ENCODE data around the gene JARID2. TPM values are rescaled to one million over a fixed set of nuclear protein-coding genes. Genes with fewer than 3 reads are reported as not detected.

JARID2 gene
- total and polyA plus RNA-seq, 10 of the 15 experiments (the other 5 are each of a cell fraction or from before 2014, with no cell fraction given): 4.2 to 21.6 (median 11.7) TPM

- TF ChIP-seq CEBPB (IDR thresholded peaks at IDR 0.05; ENCODE audit: borderline replicate concordance in 1 of 2, low read depth in 2 of 2, low read length in 2 of 2): no peak
- no peak for TF ChIP-seq ZNF622 (IDR thresholded peaks at IDR 0.05)
Measured at GRCh38 chr6:15361197-15361596, 115.3 kb downstream of the JARID2 start (continued).

GRCh38 chr6:15362274-15363160, 116.6 kb downstream of the JARID2 start:
- H3K4me3 ChIP-seq: peak overlapping the region; percentile 24; the same call in 1 of the 2 replicates
- peak overlapping the region; percentile 87 for H3K27ac ChIP-seq (ENCODE audit: control insufficient read depth, insufficient read depth)
- ChIA-PET RAD21 (ENCODE audit: unreplicated experiment) (interaction anchor here (0.7 to 1.8 kb wide), 5 partner anchors 24 to 108 kb away, joined by 3 to 5 read pairs (median 3); no protein-coding TSS in a partner anchor), SMC1A (ENCODE audit: uncharacterized antibody, unreplicated experiment) (interaction anchor here (0.8 to 6.8 kb wide), 7 partner anchors 14 to 77 kb away, joined by 3 to 85 read pairs (median 5); no protein-coding TSS in a partner anchor), CTCF (interaction anchor here (0.5 to 1.3 kb wide), 6 partner anchors 22 to 245 kb away, joined by 3 to 4 read pairs (median 3); no protein-coding TSS in a partner anchor), POLR2A (interaction anchor here (0.7 kb wide), 1 partner anchor 50 kb away, joined by 3 read pairs; no protein-coding TSS in a partner anchor)
- H4K20me1 ChIP-seq (ENCODE audit: control insufficient read depth, insufficient read depth): no peaks in the 10 kb centered on the region
- intact Hi-C loops (cut with micrococcal nuclease; ENCODE audit: unreplicated experiment): no loop called here
- H3K9ac ChIP-seq (ENCODE audit: control insufficient read depth, insufficient read depth, low read length): no peak overlapping the region; the same call in 1 of the 2 replicates
- H3K9me3 ChIP-seq (replicated peaks; ENCODE audit: control insufficient read depth, insufficient read depth, low read length): no peaks in the 10 kb centered on the region
- WGBS (ENCODE audit: insufficient coverage, insufficient replicate concordance, low lambda C conversion rate, missing lambda C conversion rate): 95% methylated on average over 9 of the region's 9 CpGs
- peak overlapping the region; percentile 86 for H3K4me2 ChIP-seq (ENCODE audit: control insufficient read depth, insufficient read depth)
- DNase-seq (ENCODE audit: low read depth, low spot score): no peak
- no TSS peak for BruUV-seq (replicated peaks)
- ATAC-seq: no peak
- no peak overlapping the region for H2AFZ ChIP-seq (ENCODE audit: control insufficient read depth, low read depth, low read length)
- no peaks in the 10 kb centered on the region for H3K27me3 ChIP-seq (replicated peaks in 1 of 2; ENCODE audit: control insufficient read depth in 2 of 2, insufficient read depth in 2 of 2, low read length in 1 of 2)
- peaks cover 73% of the 10 kb centered on the region for H3K4me1 ChIP-seq (ENCODE audit: control insufficient read depth, insufficient read depth, low read length)
- peaks cover 0 to 3% of the 10 kb centered on the region in 2 experiments; a peak in 1 of 4 replicates for H3K36me3 ChIP-seq (ENCODE audit: control insufficient read depth in 2 of 2, insufficient read depth in 2 of 2, low read length in 1 of 2)
- in situ Hi-C loops (cut with MboI): no loop called here
- no peak for FAIRE-seq
- H3K79me2 ChIP-seq (ENCODE audit: control insufficient read depth, insufficient read depth, low read length): peaks cover 98% of the 10 kb centered on the region
- TF ChIP-seq IRF5 (IDR thresholded peaks at IDR 0.05; ENCODE audit: borderline replicate concordance) (peak; percentile 37; the same call in 1 of the 2 replicates), CBFB (IDR thresholded peaks at IDR 0.05; ENCODE audit: low read depth) (no peak), ZNF592 (IDR thresholded peaks at IDR 0.05) (no peak), ZNF687 (IDR thresholded peaks at IDR 0.05) (no peak), PBX3 (IDR thresholded peaks at IDR 0.05; ENCODE audit: insufficient replicate concordance, low read depth, low read length) (peak; percentile 32), IKZF2 (IDR thresholded peaks at IDR 0.05) (peak; percentile 7 to 25; a peak in 2 of 4 replicates)
